GM13977 (cell line): Measurements from ENCODE around the gene GUCY1B1.

Experiments used
- DNase-seq: peaks from one replicate; pipeline ENCODE4 v3.0.0; 2012; ENCODE audit warnings: low spot score
- CTCF ChIP-seq: IDR thresholded peaks from 2 replicates; pipeline ENCODE4 v1.5.1; 2012; ENCODE audit warnings: mild to moderate bottlenecking, control low read depth; ENCODE audit not compliant: insufficient read depth; ENCODE audit errors: extremely low read depth, missing control alignments
- in situ Hi-C: fragments of 300-500 bp; cut with MboI; formaldehyde crosslinking; loops from one replicate; pipeline ENCODE4 v1.12.0; 2022; ENCODE audit warnings: low sequenced_read_pairs, low pct_unique_long_range_greater_than_20kb, mixed read lengths, inconsistent platforms; ENCODE audit not compliant: unreplicated experiment

GUCY1B1 gene

DNA sequence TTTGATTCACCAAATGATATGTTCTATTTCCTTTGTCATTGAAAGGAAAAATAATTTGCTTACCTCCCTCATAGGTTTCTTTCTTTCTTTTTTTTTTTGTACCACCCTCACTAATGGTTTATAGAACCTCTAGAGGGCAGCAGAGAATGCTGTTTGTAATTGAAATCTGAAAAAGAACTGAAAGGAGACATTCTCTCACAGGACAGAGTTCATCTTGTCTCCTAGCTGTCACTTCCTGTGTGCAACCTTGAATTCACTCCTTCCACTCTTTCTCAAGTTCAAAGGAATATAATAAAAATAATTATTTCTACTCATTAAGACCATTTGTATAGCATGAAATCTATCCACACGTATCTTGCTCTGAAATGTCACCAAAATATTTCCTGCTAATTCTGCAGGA lies 51.0 kb downstream of the GUCY1B1 start:
- in situ Hi-C loops, result no loop called here
- peak; percentile 68 for TF ChIP-seq CTCF
- DNase-seq, result peak; percentile 39

DNA sequence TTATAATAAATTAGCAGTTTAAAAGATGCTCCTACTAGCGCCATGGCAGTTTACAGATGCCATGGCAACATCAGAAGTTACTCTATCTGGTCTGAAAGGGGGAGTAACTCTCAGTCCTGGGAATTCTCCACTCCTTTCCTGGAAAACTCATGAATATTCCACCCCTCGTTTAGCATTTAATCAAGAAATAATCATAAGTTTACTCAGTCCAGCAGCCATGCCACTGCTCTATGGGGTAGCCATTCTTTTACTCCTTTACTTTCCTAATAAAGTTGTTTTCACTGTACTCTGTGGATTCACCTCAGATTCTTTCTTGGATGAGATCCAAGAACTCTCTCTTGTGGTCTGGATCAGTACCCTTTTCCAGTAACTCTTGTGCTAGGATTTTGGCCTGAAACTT lies 52.3 kb downstream of the GUCY1B1 start:
- in situ Hi-C loops, result no loop called here
- TF ChIP-seq CTCF, result no peak
- DNase-seq, result no peak

GRCh38 chr4:155818639-155819038 lies 59.8 kb downstream of the GUCY1B1 start:
- no peak for DNase-seq
- in situ Hi-C loops, result no loop called here
- TF ChIP-seq CTCF, result no peak

GRCh38 chr4:155819066-155819465 lies 60.2 kb downstream of the GUCY1B1 start:
- no peak for DNase-seq
- in situ Hi-C loops, result no loop called here
- TF ChIP-seq CTCF, result no peak

DNA sequence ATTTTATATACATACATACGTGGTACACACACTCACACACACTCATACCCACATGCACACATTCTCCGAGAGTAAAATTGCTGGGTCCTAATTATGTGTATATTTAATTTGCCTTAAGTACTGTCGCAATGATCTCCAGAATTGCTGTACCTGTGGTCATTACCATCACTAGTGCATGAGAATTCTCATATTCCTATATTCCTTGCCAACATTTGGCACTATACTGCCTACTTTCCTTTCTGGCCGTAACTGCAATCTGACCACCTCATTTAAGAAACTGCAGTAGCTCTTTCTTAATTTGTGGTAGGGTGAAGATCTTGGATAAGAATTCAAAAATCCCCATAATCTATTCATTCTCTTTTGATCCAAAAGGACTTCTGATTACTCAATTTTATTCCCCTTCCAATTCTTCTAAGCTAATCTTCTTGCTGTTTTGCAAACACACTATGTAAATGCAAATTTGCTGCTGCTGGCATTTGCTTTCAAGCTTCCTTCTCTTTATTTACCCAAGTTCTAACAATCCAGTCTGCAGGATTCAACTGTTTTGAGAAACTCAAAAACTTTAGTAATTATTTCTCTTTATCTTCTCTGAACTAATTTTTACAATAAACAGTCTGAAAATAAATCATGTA lies 62.2 kb downstream of the GUCY1B1 start:
- DNase-seq, result no peak
- in situ Hi-C loops, result no loop called here
- TF ChIP-seq CTCF, result no peak

GRCh38 chr4:155822572-155822971 lies 63.8 kb downstream of the GUCY1B1 start:
- no peak for TF ChIP-seq CTCF
- in situ Hi-C loops, result no loop called here
- DNase-seq, result no peak
